ENCODE measurements around the gene SLC25A20. TPM values are rescaled to one million over a fixed set of nuclear protein-coding genes. Genes with fewer than 3 reads are reported as not detected.

SLC25A20 gene
- total RNA-seq, 1 experiment from 2014 or later = 12.2 TPM

Other genes starting within 250 kb of the SLC25A20 start
- gene CELSR3, start 236.0 kb downstream of the SLC25A20 start, total RNA-seq (2021; ENCODE audit: unreplicated experiment) = 7.7 TPM
- gene NCKIPSD, start 213.0 kb downstream of the SLC25A20 start, total RNA-seq (2021; ENCODE audit: unreplicated experiment) = 26.8 TPM
- gene IP6K2, start 181.7 kb downstream of the SLC25A20 start, total RNA-seq (2021; ENCODE audit: unreplicated experiment) = 50.2 TPM
- gene PRKAR2A, start 51.0 kb downstream of the SLC25A20 start, total RNA-seq (2021; ENCODE audit: unreplicated experiment) = 85.4 TPM
- 77.0 TPM for gene ARIH2, start 20.0 kb upstream of the SLC25A20 start, total RNA-seq (2021; ENCODE audit: unreplicated experiment)
- 28.3 TPM for gene P4HTM, start 91.4 kb upstream of the SLC25A20 start, total RNA-seq (2021; ENCODE audit: unreplicated experiment)
- gene WDR6, start 108.5 kb upstream of the SLC25A20 start, total RNA-seq (2021; ENCODE audit: unreplicated experiment) = 142 TPM
- 22.5 TPM for gene DALRD3, start 119.7 kb upstream of the SLC25A20 start, total RNA-seq (2021; ENCODE audit: unreplicated experiment)
- 101 TPM for gene NDUFAF3, start 123.2 kb upstream of the SLC25A20 start, total RNA-seq (2021; ENCODE audit: unreplicated experiment)
- 149 TPM for gene IMPDH2, start 130.5 kb upstream of the SLC25A20 start, total RNA-seq (2021; ENCODE audit: unreplicated experiment)
- gene QRICH1, start 195.2 kb upstream of the SLC25A20 start, total RNA-seq (2021; ENCODE audit: unreplicated experiment) = 79.9 TPM
- 186 TPM for gene QARS1, start 205.9 kb upstream of the SLC25A20 start, total RNA-seq (2021; ENCODE audit: unreplicated experiment)
- 60.6 TPM for gene USP19, start 221.9 kb upstream of the SLC25A20 start, total RNA-seq (2021; ENCODE audit: unreplicated experiment)
- gene LAMB2, start 234.2 kb upstream of the SLC25A20 start, total RNA-seq (2021; ENCODE audit: unreplicated experiment) = 189 TPM

Measured in Panc1 (cell line).